ENCODE results near the gene INHBC.
A peak's percentile ranks its signal among the peaks of the same experiment; 100 is the strongest.

Gene INHBC

GRCh38 chr12:57454566-57455373, 20.2 kb downstream of the INHBC start, which contains the start of gene INHBE:
Gene INHBE (plus strand): TSS chr12:57455307. CDS start chr12:57455537, 230 bp downstream.
- DNase-seq: peak; percentile 69

- no peak for DNase-seq
These were observed 21.0 kb downstream of the INHBC start for GRCh38 chr12:57455374-57456144.

GRCh38 chr12:57456145-57456700, 21.6 kb downstream of the INHBC start:
- peak; percentile 39 for DNase-seq

GRCh38 chr12:57456737-57457490, 22.3 kb downstream of the INHBC start:
- no peak for DNase-seq

- no peak for DNase-seq
These were observed 24.1 kb downstream of the INHBC start for GRCh38 chr12:57458665-57459054.

DNA sequence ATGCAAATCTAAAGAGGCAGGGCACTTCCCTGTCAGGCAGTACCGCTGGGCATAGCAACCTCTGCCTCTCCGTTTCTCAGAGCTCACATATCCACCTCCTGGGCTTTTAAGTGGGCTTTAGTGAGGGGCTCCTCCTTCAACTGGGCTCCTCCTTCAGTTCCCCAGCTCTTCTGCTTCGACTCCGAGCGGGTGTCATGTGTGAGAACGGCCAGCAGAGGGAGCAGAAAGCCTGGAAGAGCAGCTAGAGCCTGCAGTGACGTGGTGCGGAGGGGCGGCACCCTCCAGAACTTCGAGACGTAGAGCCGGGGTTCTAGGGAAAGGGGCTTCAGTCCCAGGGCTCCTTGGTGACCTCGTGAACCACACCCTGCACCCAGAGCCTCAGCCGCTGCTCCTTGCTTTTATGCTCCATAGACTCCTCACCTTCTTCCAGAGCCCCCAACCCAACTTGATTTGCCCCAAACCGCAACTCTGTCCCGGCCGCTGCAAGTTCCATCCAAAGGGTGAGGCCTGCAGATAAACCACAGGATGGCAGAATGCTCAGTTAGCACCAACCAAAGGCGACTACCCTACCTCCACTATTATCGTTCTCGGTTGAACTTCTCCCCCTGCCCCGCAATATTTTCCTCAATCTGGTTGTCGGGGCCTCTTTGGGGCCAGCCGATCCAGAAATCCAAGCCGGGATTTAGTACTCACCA, 24.6 kb downstream of the INHBC start:
- DNase-seq: peak; percentile 89

- no peak for DNase-seq
These were observed 25.3 kb downstream of the INHBC start, which contains the start of gene GLI1 for GRCh38 chr12:57459750-57460467. Gene GLI1 (plus strand): TSS chr12:57459785. CDS start chr12:57463692, 3,907 bp downstream.

DNA sequence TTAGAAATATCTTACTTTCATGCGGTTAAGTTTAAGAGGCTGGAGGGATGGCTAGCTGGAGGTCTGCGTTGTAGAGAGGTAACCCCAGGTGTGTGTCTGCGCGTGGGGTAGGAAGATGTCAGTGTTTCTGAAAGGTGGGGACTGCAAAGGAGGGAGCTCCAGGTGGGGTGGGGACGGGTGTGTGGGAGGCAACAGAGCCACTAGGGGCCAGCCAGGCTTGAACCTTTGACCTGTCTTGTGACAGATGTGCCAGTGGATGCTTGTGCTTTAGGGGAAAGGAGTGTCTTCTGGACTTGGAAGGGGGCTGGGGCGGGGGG, 25.8 kb downstream of the INHBC start:
- no peak for DNase-seq

GRCh38 chr12:57460841-57461275, 26.3 kb downstream of the INHBC start:
- DNase-seq: no peak

GRCh38 chr12:57461276-57461916, 26.8 kb downstream of the INHBC start:
- no peak for DNase-seq

DNA sequence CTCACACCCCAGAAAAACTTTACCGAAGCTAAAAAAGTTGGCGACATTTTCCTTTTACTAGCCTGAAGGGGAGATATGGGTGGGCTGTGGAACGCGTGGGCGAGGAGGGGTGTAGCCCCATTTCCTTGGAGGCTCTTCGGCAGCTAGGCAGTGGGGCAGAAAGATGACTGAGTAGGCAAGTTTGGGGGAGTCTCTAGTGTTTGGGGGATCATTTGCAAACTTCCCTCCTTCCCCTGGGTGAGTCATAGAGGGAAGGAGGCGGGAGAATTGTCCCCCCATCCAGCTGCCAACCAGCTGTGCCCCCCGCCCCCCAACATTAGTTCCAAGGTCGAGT, 27.3 kb downstream of the INHBC start:
- DNase-seq: no peak

DNA sequence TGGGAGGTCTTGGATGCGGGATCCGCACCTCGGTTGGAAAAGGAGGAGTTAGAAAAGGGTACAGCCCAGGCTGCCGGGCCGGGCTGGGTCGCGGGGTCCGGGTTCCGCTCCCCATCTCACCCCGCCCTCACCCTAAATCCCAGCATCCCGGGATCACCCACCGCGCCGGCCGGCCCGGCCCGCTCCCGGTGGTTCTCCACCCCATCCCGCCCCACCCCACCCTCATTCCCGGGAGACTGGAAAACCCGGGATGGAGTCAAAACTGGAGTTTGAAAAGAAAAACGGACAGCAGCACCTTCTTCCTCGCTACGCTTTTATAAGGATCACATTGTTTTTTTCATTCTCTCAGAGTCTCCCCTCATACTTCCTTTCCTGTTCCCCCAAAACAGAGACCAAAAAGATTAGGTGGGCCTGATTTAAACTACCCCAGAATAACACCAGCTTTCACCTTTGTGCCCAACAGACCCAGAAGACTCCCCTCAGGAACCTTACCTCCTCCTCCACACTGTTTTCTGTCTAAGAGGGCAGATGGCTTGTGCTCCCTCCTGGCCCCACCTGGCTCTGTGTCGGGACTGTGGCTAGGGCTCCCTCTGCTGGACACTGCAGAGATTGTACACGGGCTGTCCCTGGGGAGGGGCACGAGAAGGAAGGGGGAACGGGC, 27.8 kb downstream of the INHBC start:
- DNase-seq: peak; percentile 63

GRCh38 chr12:57462912-57463253, 28.3 kb downstream of the INHBC start:
- no peak for DNase-seq

DNA sequence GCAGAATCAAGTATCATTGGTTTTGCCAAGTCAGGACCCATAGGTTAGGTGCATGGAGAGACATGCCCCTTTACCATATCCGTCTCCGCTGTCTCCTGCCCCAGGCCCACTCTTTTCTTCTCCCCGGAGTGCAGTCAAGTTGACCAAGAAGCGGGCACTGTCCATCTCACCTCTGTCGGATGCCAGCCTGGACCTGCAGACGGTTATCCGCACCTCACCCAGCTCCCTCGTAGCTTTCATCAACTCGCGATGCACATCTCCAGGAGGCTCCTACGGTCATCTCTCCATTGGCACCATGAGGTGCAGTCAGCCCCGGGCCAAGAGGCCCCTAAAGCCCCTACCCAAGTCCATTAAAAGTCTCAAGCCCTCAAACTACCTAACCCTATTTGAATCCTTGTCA, 30.0 kb downstream of the INHBC start:
- no peak for DNase-seq

- DNase-seq: no peak
These were observed 30.6 kb downstream of the INHBC start for GRCh38 chr12:57465030-57465746.

- no peak for DNase-seq
These were observed 31.3 kb downstream of the INHBC start for GRCh38 chr12:57465747-57466505.

- DNase-seq: no peak
These were observed 32.8 kb downstream of the INHBC start for GRCh38 chr12:57467212-57467874.

GRCh38 chr12:57467915-57468314, 33.3 kb downstream of the INHBC start:
- no peak for DNase-seq
